Lower leg skin (tissue), 3 donors: ENCODE results near the gene SORCS1.

Experiments
- POLR2A ChIP-seq, 2 donors: fragments of 450-650 bp; IDR thresholded peaks; one replicate each; pipeline ENCODE4 v1.6.1; 2016 to 2017; ENCODE audit warnings: antibody characterized with exemption in 2 of 2, mild to moderate bottlenecking in 1 of 2, moderate library complexity in 1 of 2
- TF ChIP-seq, protein P1 (sequence below), 3 donors: fragments of 450-650 bp; IDR thresholded peaks; one replicate each; pipeline ENCODE4 v1.5.1; 2016; ENCODE audit warnings: antibody characterized with exemption in 3 of 3, mild to moderate bottlenecking in 3 of 3, moderate library complexity in 2 of 3

DNA sequence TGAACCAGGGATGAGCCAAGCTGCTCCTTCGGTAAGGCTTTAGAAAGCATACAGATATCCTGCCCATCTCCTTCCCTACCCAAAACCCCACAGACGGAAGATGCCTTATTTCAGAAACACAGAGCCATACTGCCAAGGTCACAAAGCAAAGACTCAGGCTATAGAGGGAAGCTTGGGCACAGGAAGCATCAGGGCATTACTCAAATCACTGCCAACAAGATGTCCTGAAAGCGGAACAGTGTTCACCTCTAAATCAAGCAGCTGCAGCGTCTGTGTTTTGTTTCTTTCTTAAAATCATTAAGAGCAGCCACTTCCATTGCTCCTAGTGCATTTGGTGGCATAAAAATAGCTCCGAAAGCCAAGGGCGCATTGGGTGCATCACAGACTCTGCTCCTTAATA, 307.3 kb downstream of the SORCS1 start:
- TF ChIP-seq, protein P1, sequence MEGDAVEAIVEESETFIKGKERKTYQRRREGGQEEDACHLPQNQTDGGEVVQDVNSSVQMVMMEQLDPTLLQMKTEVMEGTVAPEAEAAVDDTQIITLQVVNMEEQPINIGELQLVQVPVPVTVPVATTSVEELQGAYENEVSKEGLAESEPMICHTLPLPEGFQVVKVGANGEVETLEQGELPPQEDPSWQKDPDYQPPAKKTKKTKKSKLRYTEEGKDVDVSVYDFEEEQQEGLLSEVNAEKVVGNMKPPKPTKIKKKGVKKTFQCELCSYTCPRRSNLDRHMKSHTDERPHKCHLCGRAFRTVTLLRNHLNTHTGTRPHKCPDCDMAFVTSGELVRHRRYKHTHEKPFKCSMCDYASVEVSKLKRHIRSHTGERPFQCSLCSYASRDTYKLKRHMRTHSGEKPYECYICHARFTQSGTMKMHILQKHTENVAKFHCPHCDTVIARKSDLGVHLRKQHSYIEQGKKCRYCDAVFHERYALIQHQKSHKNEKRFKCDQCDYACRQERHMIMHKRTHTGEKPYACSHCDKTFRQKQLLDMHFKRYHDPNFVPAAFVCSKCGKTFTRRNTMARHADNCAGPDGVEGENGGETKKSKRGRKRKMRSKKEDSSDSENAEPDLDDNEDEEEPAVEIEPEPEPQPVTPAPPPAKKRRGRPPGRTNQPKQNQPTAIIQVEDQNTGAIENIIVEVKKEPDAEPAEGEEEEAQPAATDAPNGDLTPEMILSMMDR (IDR thresholded peaks at IDR 0.05): no peak
- TF ChIP-seq POLR2A (IDR thresholded peaks at IDR 0.05): no peak
